Glomerular visceral epithelial cell (primary cell): Measurements from ENCODE around the gene KCNJ11.
"Not testable (repeated sequence)": the region's sequence is repeated elsewhere in the genome, so short reads cannot be mapped to it uniquely, and the experiment has no call there.

Experiments
- DNase-seq: peaks from one replicate; pipeline ENCODE4 v3.0.0-alpha.2; 2016; ENCODE audit errors: extremely low spot score

Gene KCNJ11

GRCh38 chr11:17388609-17389210 is at the start of gene KCNJ11:
TSS of gene KCNJ11 (minus strand) at chr11:17388659. CDS start at chr11:17388091, 568 bp downstream.
- no peak for DNase-seq

- no peak for DNase-seq
Measured at GRCh38 chr11:17437366-17437765, 48.9 kb upstream of the KCNJ11 start.

GRCh38 chr11:17434108-17434507 is 45.6 kb upstream of the KCNJ11 start:
- no peak for DNase-seq

GRCh38 chr11:17432002-17432401 is 43.5 kb upstream of the KCNJ11 start:
- DNase-seq, result no peak

GRCh38 chr11:17431139-17431538 is 42.7 kb upstream of the KCNJ11 start:
- no peak for DNase-seq

- DNase-seq, result no peak
Measured at GRCh38 chr11:17430616-17431015, 42.2 kb upstream of the KCNJ11 start.

GRCh38 chr11:17428925-17429324 is 40.5 kb upstream of the KCNJ11 start:
- DNase-seq, result no peak

- no peak for DNase-seq
Measured at GRCh38 chr11:17428261-17428660, 39.8 kb upstream of the KCNJ11 start.

- DNase-seq, result not testable (repeated sequence)
Measured at GRCh38 chr11:17426233-17426632, 37.8 kb upstream of the KCNJ11 start.

GRCh38 chr11:17423533-17424310 is 35.3 kb upstream of the KCNJ11 start:
- DNase-seq, result no peak

GRCh38 chr11:17421781-17422180 is 33.3 kb upstream of the KCNJ11 start:
- no peak for DNase-seq

- no peak for DNase-seq
Measured at GRCh38 chr11:17418444-17419081, 30.1 kb upstream of the KCNJ11 start.

- no peak for DNase-seq
Measured at GRCh38 chr11:17416492-17416891, 28.0 kb upstream of the KCNJ11 start.

- DNase-seq, result no peak
Measured at GRCh38 chr11:17415523-17416104, 27.2 kb upstream of the KCNJ11 start.

GRCh38 chr11:17414992-17415391 is 26.5 kb upstream of the KCNJ11 start:
- DNase-seq, result no peak

- no peak for DNase-seq
Measured at GRCh38 chr11:17414317-17414737, 25.9 kb upstream of the KCNJ11 start.

GRCh38 chr11:17413414-17414316 is 25.2 kb upstream of the KCNJ11 start:
- no peak for DNase-seq

- no peak for DNase-seq
Measured at GRCh38 chr11:17412488-17413180, 24.2 kb upstream of the KCNJ11 start.

GRCh38 chr11:17411418-17411817 is 23.0 kb upstream of the KCNJ11 start:
- no peak for DNase-seq

GRCh38 chr11:17410606-17411379 is 22.3 kb upstream of the KCNJ11 start:
- no peak for DNase-seq
